Neural cell (in vitro differentiated cells): ENCODE results near the gene MUC5B. TPM values are rescaled to one million over a fixed set of nuclear protein-coding genes. Genes with fewer than 3 reads are reported as not detected.

Experiments
- H2AFZ ChIP-seq: fragments of 200-600, 300-800 bp; sonication (generic), shearing (Covaris generic); 2 replicates; pipeline ENCODE4 v1.6.0; 2014; ENCODE audit warnings: low read depth, mild to moderate bottlenecking, antibody characterized with exemption, low read length, moderate library complexity
- H3F3A ChIP-seq: fragments of 200-600 bp; shearing (Covaris generic); 2 replicates; pipeline ENCODE4 v1.6.1; 2016; ENCODE audit warnings: mild to moderate bottlenecking, moderate library complexity, mixed read lengths, antibody characterized with exemption, low read length; ENCODE audit not compliant: insufficient read depth, poor library complexity, severe bottlenecking
- H3K27ac ChIP-seq: fragments of 200-600, 300-800 bp; sonication (generic), shearing (Covaris generic); 2 replicates; pipeline ENCODE4 v1.5.1; 2014; ENCODE audit warnings: mild to moderate bottlenecking, low read length, moderate library complexity
- H3K27me3 ChIP-seq: fragments of 300-800, 200-600 bp; sonication (generic), shearing (Covaris generic); 2 replicates; pipeline ENCODE4 v1.6.0; 2014; ENCODE audit warnings: mild to moderate bottlenecking, low read depth, low read length, moderate library complexity; ENCODE audit not compliant: insufficient read depth
- H3K36me3 ChIP-seq: fragments of 300-800, 200-600 bp; sonication (generic), shearing (Covaris generic); 2 replicates; pipeline ENCODE4 v1.5.1; 2014; ENCODE audit warnings: mild to moderate bottlenecking, antibody characterized with exemption, low read length, moderate library complexity; ENCODE audit not compliant: insufficient read depth
- H3K4me2 ChIP-seq: fragments of 300-800, 200-600 bp; sonication (generic), shearing (Covaris generic); 2 replicates; pipeline ENCODE4 v1.6.0; 2014; ENCODE audit warnings: mild to moderate bottlenecking, low read length
- H3K4me3 ChIP-seq: fragments of 300-800, 200-600 bp; sonication (generic), shearing (Covaris generic); 2 replicates; pipeline ENCODE4 v1.5.1; 2014; ENCODE audit warnings: mild to moderate bottlenecking, low read length, moderate library complexity
- H3K79me2 ChIP-seq: fragments of 200-600 bp; shearing (Covaris generic); replicated peaks from 2 replicates; pipeline ENCODE4 v1.6.0; 2014; ENCODE audit warnings: mild to moderate bottlenecking, low read length, moderate library complexity; ENCODE audit not compliant: insufficient read depth
- H3K9ac ChIP-seq: fragments of 300-800, 200-600 bp; sonication (generic), shearing (Covaris generic); 2 replicates; pipeline ENCODE4 v1.6.1; 2016; ENCODE audit warnings: mild to moderate bottlenecking, low read length, mixed read lengths
- H3K9me2 ChIP-seq: fragments of 200-600 bp; shearing (Covaris generic); 2 replicates; pipeline ENCODE4 v1.6.1; 2016; ENCODE audit warnings: mild to moderate bottlenecking, low read length, mixed read lengths; ENCODE audit not compliant: insufficient read depth
- H3K9me3 ChIP-seq: fragments of 200-600, 300-800 bp; sonication (generic), shearing (Covaris generic); 2 replicates; pipeline ENCODE4 v1.6.1; 2016; ENCODE audit warnings: mild to moderate bottlenecking, mixed run types, low read length, moderate library complexity, mixed read lengths
- H4K20me1 ChIP-seq: fragments of 200-600 bp; shearing (Covaris generic); 2 replicates; pipeline ENCODE4 v1.6.1; 2016; ENCODE audit warnings: mild to moderate bottlenecking, mixed run types; ENCODE audit not compliant: insufficient read depth
- CTCF ChIP-seq: fragments of 450-650 bp; IDR thresholded peaks from 2 replicates; pipeline ENCODE4 v1.5.1; 2014; ENCODE audit warnings: antibody characterized with exemption, mild to moderate bottlenecking, moderate library complexity; ENCODE audit not compliant: poor library complexity, severe bottlenecking
- EP300 ChIP-seq: fragments of 450-650 bp; conservative IDR thresholded peaks from 2 replicates; pipeline ENCODE4 v1.6.1; 2014; ENCODE audit warnings: antibody characterized with exemption, mild to moderate bottlenecking, moderate library complexity; ENCODE audit not compliant: poor library complexity, severe bottlenecking
- EZH2 ChIP-seq: fragments of 200-600, 300-800 bp; shearing (Covaris generic), sonication (generic); IDR thresholded peaks from 2 replicates; pipeline ENCODE4 v1.6.1; 2014; ENCODE audit warnings: antibody characterized with exemption, low read length, borderline replicate concordance, mild to moderate bottlenecking; ENCODE audit not compliant: insufficient read depth, poor library complexity, severe bottlenecking
- MXI1 ChIP-seq: fragments of 450-650 bp; conservative IDR thresholded peaks from 2 replicates; pipeline ENCODE4 v1.6.1; 2014; ENCODE audit warnings: antibody characterized with exemption, mild to moderate bottlenecking; ENCODE audit not compliant: poor library complexity, severe bottlenecking
- POLR2AphosphoS5 ChIP-seq: IDR thresholded peaks from 2 replicates; pipeline ENCODE4 v1.6.1; 2012
- RAD21 ChIP-seq: fragments of 450-650 bp; conservative IDR thresholded peaks from 2 replicates; pipeline ENCODE4 v1.6.1; 2014; ENCODE audit warnings: antibody characterized with exemption, mild to moderate bottlenecking, moderate library complexity
- SMC3 ChIP-seq: fragments of 450-650 bp; conservative IDR thresholded peaks from 2 replicates; pipeline ENCODE4 v1.6.1; 2014; ENCODE audit warnings: antibody characterized with exemption, mild to moderate bottlenecking, moderate library complexity; ENCODE audit not compliant: poor library complexity
- TAF1 ChIP-seq: IDR thresholded peaks from 2 replicates; pipeline ENCODE4 v1.6.1; 2012; ENCODE audit warnings: low read depth
- polyA plus RNA-seq: library from polyadenylated mRNA; depleted of rRNA; stranded (reverse); fragments of >200 nt; gene quantifications from 2 replicates; pipeline ENCODE4 v1.2.3, GENCODE V29; 2014
- TF ChIP-seq, protein P1 (sequence below): IDR thresholded peaks from 2 replicates; pipeline ENCODE4 v1.6.1; 2012; ENCODE audit warnings: borderline replicate concordance

The MUC5B gene
- polyA plus RNA-seq, 1 donor from 2014 or later, result not detected

DNA sequence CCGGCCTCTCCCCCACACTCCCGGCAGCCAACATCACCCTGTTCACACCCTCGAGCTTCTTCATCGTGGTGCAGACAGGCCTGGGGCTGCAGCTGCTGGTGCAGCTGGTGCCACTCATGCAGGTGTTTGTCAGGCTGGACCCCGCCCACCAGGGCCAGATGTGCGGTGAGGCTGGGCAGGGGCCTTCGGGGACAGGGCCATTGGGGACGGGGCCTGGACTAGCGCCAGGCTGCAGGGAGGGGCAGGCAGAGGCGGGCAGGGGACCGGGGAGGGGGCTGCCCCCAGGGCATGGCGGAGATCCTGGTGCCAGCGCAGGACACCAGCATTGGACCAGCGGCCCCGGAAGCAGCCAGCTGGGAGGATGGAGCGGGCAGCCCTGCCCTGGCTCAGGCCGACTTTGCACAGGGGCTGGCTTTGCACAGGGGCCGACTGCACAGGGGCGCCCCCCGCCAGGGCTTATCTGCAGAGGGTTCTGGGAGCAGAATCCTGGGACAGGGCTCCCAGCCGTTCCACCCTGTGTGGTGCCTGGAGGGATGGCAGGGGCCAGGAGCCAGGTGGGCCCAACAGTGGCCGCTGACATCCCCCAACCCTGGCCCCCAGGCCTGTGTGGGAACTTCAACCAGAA is 8.6 kb downstream of the MUC5B start:
- Histone ChIP-seq H2AFZ (no peak overlapping the region), H3F3A (no peaks in the 10 kb centered on the region), H3K27ac (no peak overlapping the region), H3K9me2 (no peaks in the 10 kb centered on the region), H3K36me3 (no peaks in the 10 kb centered on the region), H3K4me2 (no peak overlapping the region), H4K20me1 (no peaks in the 10 kb centered on the region), H3K9ac (no peak overlapping the region), H3K9me3 (no peaks in the 10 kb centered on the region), H3K79me2 (no peaks in the 10 kb centered on the region), H3K4me3 (no peak overlapping the region), H3K27me3 (no peaks in the 10 kb centered on the region)
- TF ChIP-seq POLR2AphosphoS5 (no peak), CTCF (no peak), MXI1 (no peak), EP300 (no peak), RAD21 (no peak), EZH2 (no peak), TAF1 (no peak), SMC3 (no peak)
- TF ChIP-seq, protein P1, sequence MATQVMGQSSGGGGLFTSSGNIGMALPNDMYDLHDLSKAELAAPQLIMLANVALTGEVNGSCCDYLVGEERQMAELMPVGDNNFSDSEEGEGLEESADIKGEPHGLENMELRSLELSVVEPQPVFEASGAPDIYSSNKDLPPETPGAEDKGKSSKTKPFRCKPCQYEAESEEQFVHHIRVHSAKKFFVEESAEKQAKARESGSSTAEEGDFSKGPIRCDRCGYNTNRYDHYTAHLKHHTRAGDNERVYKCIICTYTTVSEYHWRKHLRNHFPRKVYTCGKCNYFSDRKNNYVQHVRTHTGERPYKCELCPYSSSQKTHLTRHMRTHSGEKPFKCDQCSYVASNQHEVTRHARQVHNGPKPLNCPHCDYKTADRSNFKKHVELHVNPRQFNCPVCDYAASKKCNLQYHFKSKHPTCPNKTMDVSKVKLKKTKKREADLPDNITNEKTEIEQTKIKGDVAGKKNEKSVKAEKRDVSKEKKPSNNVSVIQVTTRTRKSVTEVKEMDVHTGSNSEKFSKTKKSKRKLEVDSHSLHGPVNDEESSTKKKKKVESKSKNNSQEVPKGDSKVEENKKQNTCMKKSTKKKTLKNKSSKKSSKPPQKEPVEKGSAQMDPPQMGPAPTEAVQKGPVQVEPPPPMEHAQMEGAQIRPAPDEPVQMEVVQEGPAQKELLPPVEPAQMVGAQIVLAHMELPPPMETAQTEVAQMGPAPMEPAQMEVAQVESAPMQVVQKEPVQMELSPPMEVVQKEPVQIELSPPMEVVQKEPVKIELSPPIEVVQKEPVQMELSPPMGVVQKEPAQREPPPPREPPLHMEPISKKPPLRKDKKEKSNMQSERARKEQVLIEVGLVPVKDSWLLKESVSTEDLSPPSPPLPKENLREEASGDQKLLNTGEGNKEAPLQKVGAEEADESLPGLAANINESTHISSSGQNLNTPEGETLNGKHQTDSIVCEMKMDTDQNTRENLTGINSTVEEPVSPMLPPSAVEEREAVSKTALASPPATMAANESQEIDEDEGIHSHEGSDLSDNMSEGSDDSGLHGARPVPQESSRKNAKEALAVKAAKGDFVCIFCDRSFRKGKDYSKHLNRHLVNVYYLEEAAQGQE, result no peak

- H3K9me2 ChIP-seq, result no peaks in the 10 kb centered on the region
- H3K36me3 ChIP-seq, result no peaks in the 10 kb centered on the region
- H3K27me3 ChIP-seq, result no peaks in the 10 kb centered on the region
- H3F3A ChIP-seq, result no peaks in the 10 kb centered on the region
- no peak overlapping the region for H3K27ac ChIP-seq
- TF ChIP-seq EZH2, result no peak
- no peak for TF ChIP-seq EP300
- TF ChIP-seq CTCF, result no peak
- no peak for TF ChIP-seq RAD21
- no peaks in the 10 kb centered on the region for H3K9me3 ChIP-seq
- no peaks in the 10 kb centered on the region for H4K20me1 ChIP-seq
- H2AFZ ChIP-seq, result no peak overlapping the region
- no peaks in the 10 kb centered on the region for H3K79me2 ChIP-seq
- H3K9ac ChIP-seq, result no peak overlapping the region
- no peak overlapping the region for H3K4me2 ChIP-seq
- H3K4me3 ChIP-seq, result no peak overlapping the region
These were observed 9.4 kb downstream of the MUC5B start for GRCh38 chr11:1232021-1232882.
